Measurements from ENCODE around the gene NFKB1. TPM values are rescaled to one million over a fixed set of nuclear protein-coding genes. Genes with fewer than 3 reads are reported as not detected.

NFKB1 gene
- total RNA-seq, 4 donors from 2014 or later, result 37.9 to 45.5 (median 43.4) TPM

- DNase-seq (ENCODE audit: low spot score in 2 of 2), result no peak
- no peak for TF ChIP-seq POLR2A (IDR thresholded peaks at IDR 0.05)
- TF ChIP-seq, protein P1, sequence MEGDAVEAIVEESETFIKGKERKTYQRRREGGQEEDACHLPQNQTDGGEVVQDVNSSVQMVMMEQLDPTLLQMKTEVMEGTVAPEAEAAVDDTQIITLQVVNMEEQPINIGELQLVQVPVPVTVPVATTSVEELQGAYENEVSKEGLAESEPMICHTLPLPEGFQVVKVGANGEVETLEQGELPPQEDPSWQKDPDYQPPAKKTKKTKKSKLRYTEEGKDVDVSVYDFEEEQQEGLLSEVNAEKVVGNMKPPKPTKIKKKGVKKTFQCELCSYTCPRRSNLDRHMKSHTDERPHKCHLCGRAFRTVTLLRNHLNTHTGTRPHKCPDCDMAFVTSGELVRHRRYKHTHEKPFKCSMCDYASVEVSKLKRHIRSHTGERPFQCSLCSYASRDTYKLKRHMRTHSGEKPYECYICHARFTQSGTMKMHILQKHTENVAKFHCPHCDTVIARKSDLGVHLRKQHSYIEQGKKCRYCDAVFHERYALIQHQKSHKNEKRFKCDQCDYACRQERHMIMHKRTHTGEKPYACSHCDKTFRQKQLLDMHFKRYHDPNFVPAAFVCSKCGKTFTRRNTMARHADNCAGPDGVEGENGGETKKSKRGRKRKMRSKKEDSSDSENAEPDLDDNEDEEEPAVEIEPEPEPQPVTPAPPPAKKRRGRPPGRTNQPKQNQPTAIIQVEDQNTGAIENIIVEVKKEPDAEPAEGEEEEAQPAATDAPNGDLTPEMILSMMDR (IDR thresholded peaks at IDR 0.05), result no peak
- H3K4me3 ChIP-seq (ENCODE audit: low read depth, poor library complexity, severe bottlenecking), result no peak overlapping the region
- intact Hi-C loops (cut with DNase I; ENCODE audit: low total_unique reads), result no loop called here
- 54 to 71% methylated on average over 1 of the region's 1 CpG for WGBS, 2 donors
Measured at GRCh38 chr4:102647117-102647516, 146.0 kb downstream of the NFKB1 start.

- TF ChIP-seq, protein P1 (IDR thresholded peaks at IDR 0.05), result no peak
- no peak for TF ChIP-seq POLR2A (IDR thresholded peaks at IDR 0.05)
- no peak for DNase-seq (ENCODE audit: low spot score in 2 of 2)
- 40 to 82% methylated on average over 5 of the region's 5 CpGs for WGBS, 2 donors
- intact Hi-C loops (cut with DNase I; ENCODE audit: low total_unique reads), result no loop called here
- H3K4me3 ChIP-seq (ENCODE audit: low read depth, poor library complexity, severe bottlenecking), result no peak overlapping the region
Measured at GRCh38 chr4:102657206-102657605, 156.0 kb downstream of the NFKB1 start.

GRCh38 chr4:102663073-102663472 lies 161.9 kb downstream of the NFKB1 start:
- 95 to 97% methylated on average over 1 of the region's 1 CpG for WGBS, 2 donors
- no peak for DNase-seq (ENCODE audit: low spot score in 2 of 2)
- TF ChIP-seq, protein P1 (IDR thresholded peaks at IDR 0.05), result no peak
- no peak for TF ChIP-seq POLR2A (IDR thresholded peaks at IDR 0.05)
- intact Hi-C loops (cut with DNase I; ENCODE audit: low total_unique reads), result no loop called here
- H3K4me3 ChIP-seq (ENCODE audit: low read depth, poor library complexity, severe bottlenecking), result no peak overlapping the region

GRCh38 chr4:102665527-102665926 lies 164.4 kb downstream of the NFKB1 start:
- no peak for DNase-seq (ENCODE audit: low spot score in 2 of 2)
- intact Hi-C loops (cut with DNase I; ENCODE audit: low total_unique reads), result no loop called here
- WGBS, 2 donors, result 66 to 79% methylated on average over 3 of the region's 3 CpGs
- no peak overlapping the region for H3K4me3 ChIP-seq (ENCODE audit: low read depth, poor library complexity, severe bottlenecking)
- TF ChIP-seq, protein P1 (IDR thresholded peaks at IDR 0.05), result no peak
- no peak for TF ChIP-seq POLR2A (IDR thresholded peaks at IDR 0.05)

Other genes with a start within 250 kb of the NFKB1 start
- 10 to 100 TPM; 11.0 to 34.0 (median 21.8) TPM for gene SLC39A8, start 155.9 kb upstream of the NFKB1 start, total RNA-seq